Liver (tissue), 9 donors: ENCODE results near the gene CDH26. TPM values are rescaled to one million over a fixed set of nuclear protein-coding genes. Genes with fewer than 3 reads are reported as not detected.

Experiments used
- DNase-seq: peaks from one replicate; pipeline ENCODE4 v3.0.0-alpha.2; 2017; ENCODE audit warnings: low spot score
- H3K27ac ChIP-seq, 2 donors: one replicate each; pipeline ENCODE4 v1.7.0; 2013; ENCODE audit warnings: inconsistent platforms in 2 of 2, low read length in 2 of 2, control low read depth in 1 of 2, low read depth in 1 of 2, mild to moderate bottlenecking in 1 of 2
- H3K27me3 ChIP-seq, 4 donors: one replicate each; pipeline versions ENCODE4 v1.6.1 to v1.7.0; 2013; ENCODE audit warnings: low read length in 3 of 4, inconsistent platforms in 1 of 4, mild to moderate bottlenecking in 1 of 4, moderate library complexity in 1 of 4; ENCODE audit not compliant: control insufficient read depth in 4 of 4, insufficient read depth in 4 of 4
- H3K36me3 ChIP-seq, 4 donors: one replicate each; pipeline versions ENCODE4 v1.6.1 to v1.7.0; 2013; ENCODE audit warnings: low read length in 3 of 4, mild to moderate bottlenecking in 3 of 4, low read depth in 1 of 4, moderate library complexity in 1 of 4; ENCODE audit not compliant: control insufficient read depth in 4 of 4, insufficient read depth in 3 of 4
- H3K4me1 ChIP-seq, 4 donors: one replicate each; pipeline versions ENCODE4 v1.6.1 to v1.7.0; 2013; ENCODE audit warnings: low read length in 3 of 4, mild to moderate bottlenecking in 3 of 4, moderate library complexity in 1 of 4; ENCODE audit not compliant: control insufficient read depth in 4 of 4, insufficient read depth in 4 of 4
- H3K4me3 ChIP-seq, 3 donors: one replicate each; pipeline versions ENCODE4 v1.6.1 to v1.7.0; 2013; ENCODE audit warnings: low read length in 3 of 3, control low read depth in 1 of 3, low read depth in 1 of 3, mild to moderate bottlenecking in 1 of 3
- H3K9ac ChIP-seq, 2 donors: one replicate each; pipeline ENCODE4 v1.7.0; 2013; ENCODE audit warnings: low read length in 2 of 2, mild to moderate bottlenecking in 2 of 2, moderate library complexity in 2 of 2, control low read depth in 1 of 2, low read depth in 1 of 2
- H3K9me3 ChIP-seq, 4 donors: one replicate each; pipeline versions ENCODE4 v1.6.1 to v1.7.0; 2013; ENCODE audit warnings: low read length in 3 of 4; ENCODE audit not compliant: control insufficient read depth in 4 of 4
- ATF3 ChIP-seq: IDR thresholded peaks from 2 replicates; pipeline ENCODE4 v1.6.1; 2016; ENCODE audit warnings: antibody characterized with exemption
- CTCF ChIP-seq: fragments of 150-350 bp; IDR thresholded peaks from 2 replicates; pipeline ENCODE4 v1.5.1; 2017; ENCODE audit warnings: improper control_type of control experiment, low read depth, low read length; ENCODE audit not compliant: missing input control
- HNF4G ChIP-seq: IDR thresholded peaks from 2 replicates; pipeline ENCODE4 v1.6.1; 2016; ENCODE audit warnings: antibody characterized with exemption
- RAD21 ChIP-seq, 2 donors: IDR thresholded peaks; 2 replicates each; pipeline ENCODE4 v1.6.1; 2016; ENCODE audit warnings: antibody characterized with exemption in 2 of 2, mild to moderate bottlenecking in 2 of 2
- REST ChIP-seq: IDR thresholded peaks from 2 replicates; pipeline ENCODE4 v1.6.1; 2016; ENCODE audit warnings: antibody characterized with exemption, mild to moderate bottlenecking
- YY1 ChIP-seq: IDR thresholded peaks from 2 replicates; pipeline ENCODE4 v1.6.1; 2016; ENCODE audit warnings: antibody characterized with exemption, mild to moderate bottlenecking
- ZBTB33 ChIP-seq: IDR thresholded peaks from 2 replicates; pipeline ENCODE4 v1.6.1; 2016; ENCODE audit warnings: antibody characterized with exemption
- WGBS: extraction: QIAGEN DNeasy Blood & Tissue Kit; methylation state at CpG from one replicate; pipeline ENCODE4 v1.1.7; 2013; 5-methylcytosine and 5-hydroxymethylcytosine counted together
- polyA plus RNA-seq, 2 donors: library from polyadenylated mRNA; stranded (reverse) in 1 of 2; unstranded in 1 of 2; fragments of 200-250 nt in 1 of 2; fragments of >200 nt in 1 of 2; fragmentation: Nextera tagmentation in 1 of 2; extraction: Ambion mirVana in 1 of 2; gene quantifications; one replicate each; pipeline versions ENCODE4 v1.2.1 to v1.2.3, GENCODE V29; 2013 to 2015
- total RNA-seq, 2 donors: library from RNA; depleted of rRNA; stranded (reverse); fragments of >200 nt; gene quantifications; one replicate each; pipeline ENCODE4 v1.2.3, GENCODE V29; 2014
- donor health status: healthy.
- donor health status: healthy.
- donor health status: healthy.
- donor health status: healthy.
- donor health status: healthy.

The CDH26 gene
- total and polyA plus RNA-seq, 4 donors, result 0.03 to 0.70 (median 0.43) TPM

GRCh38 chr20:60056407-60057122 lies 98.3 kb downstream of the CDH26 start (continued):
- TF ChIP-seq REST, result no peak
- TF ChIP-seq HNF4G, result no peak
- TF ChIP-seq RAD21 (IDR thresholded peaks at IDR 0.05), result no peak
- no peak for TF ChIP-seq ZBTB33
- no peak for TF ChIP-seq ATF3
- TF ChIP-seq YY1, result no peak

- peak; percentile 55 for DNase-seq
- H3K27me3 ChIP-seq, result peaks cover 0 to 5% (median 0%) of the 10 kb centered on the region in 4 donors
- no peak overlapping the region for H3K4me3 ChIP-seq
- WGBS, result 13% methylated on average over 11 of the region's 11 CpGs
- H3K9ac ChIP-seq, result no peak overlapping the region
- peak; percentile 91 to 94 for TF ChIP-seq RAD21 (IDR thresholded peaks at IDR 0.05)
- TF ChIP-seq CTCF, result peak; percentile 86
- no peak for TF ChIP-seq ZBTB33
- no peaks in the 10 kb centered on the region for H3K36me3 ChIP-seq
- H3K9me3 ChIP-seq, result no peaks in the 10 kb centered on the region
- H3K27ac ChIP-seq, result no peak overlapping the region
- H3K4me1 ChIP-seq, result no peaks in the 10 kb centered on the region
Measured at GRCh38 chr20:60057123-60057865, 99.1 kb downstream of the CDH26 start.
